Fibroblast of the conjunctiva (primary cell): ENCODE data around the gene MAD1L1.
"Not testable (repeated sequence)": the region's sequence is repeated elsewhere in the genome, so short reads cannot be mapped to it uniquely, and the experiment has no call there.

Source experiments
- DNase-seq: peaks from one replicate; pipeline ENCODE4 v3.0.0-alpha.2; 2010; ENCODE audit warnings: low read depth

The MAD1L1 gene

GRCh38 chr7:1971946-1972654 lies 260.6 kb downstream of the MAD1L1 start:
- DNase-seq = no peak

GRCh38 chr7:1970895-1971294 lies 261.9 kb downstream of the MAD1L1 start:
- no peak for DNase-seq

- DNase-seq = not testable (repeated sequence)
Observed at GRCh38 chr7:1970285-1970660, 262.5 kb downstream of the MAD1L1 start.

- DNase-seq = no peak
Observed at GRCh38 chr7:1969459-1970284, 263.1 kb downstream of the MAD1L1 start.

GRCh38 chr7:1968397-1969111 lies 264.2 kb downstream of the MAD1L1 start:
- DNase-seq = no peak

GRCh38 chr7:1967512-1968396 lies 265.0 kb downstream of the MAD1L1 start:
- no peak for DNase-seq

GRCh38 chr7:1966631-1967200 lies 266.0 kb downstream of the MAD1L1 start:
- no peak for DNase-seq

GRCh38 chr7:1965579-1966294 lies 267.0 kb downstream of the MAD1L1 start:
- DNase-seq = no peak

GRCh38 chr7:1964913-1965578 lies 267.7 kb downstream of the MAD1L1 start:
- DNase-seq = no peak

GRCh38 chr7:1964211-1964912 lies 268.4 kb downstream of the MAD1L1 start:
- DNase-seq = no peak

GRCh38 chr7:1963575-1963974 lies 269.2 kb downstream of the MAD1L1 start:
- DNase-seq = no peak

- DNase-seq = peak; percentile 61
Observed at GRCh38 chr7:1961701-1962276, 271.0 kb downstream of the MAD1L1 start.

- no peak for DNase-seq
Observed at GRCh38 chr7:1959305-1959704, 273.4 kb downstream of the MAD1L1 start.

GRCh38 chr7:1957471-1958225 lies 275.1 kb downstream of the MAD1L1 start:
- DNase-seq = no peak

GRCh38 chr7:1956611-1957470 lies 275.9 kb downstream of the MAD1L1 start:
- DNase-seq = no peak

GRCh38 chr7:1956141-1956540 lies 276.6 kb downstream of the MAD1L1 start:
- DNase-seq = no peak

- no peak for DNase-seq
Observed at GRCh38 chr7:1954366-1955004, 278.3 kb downstream of the MAD1L1 start.
